HG02970 (cell line): Measurements from ENCODE around the gene GPR68.
"Not testable (repeated sequence)": the region's sequence is repeated elsewhere in the genome, so short reads cannot be mapped to it uniquely, and the experiment has no call there.

Experiments
- ATAC-seq: cut with Tn5 transposase; IDR thresholded peaks from one replicate; pipeline ENCODE4 v1.9.1; 2021; ENCODE audit warnings: mild to moderate bottlenecking, moderate library complexity, moderate number of reproducible peaks; ENCODE audit not compliant: unreplicated experiment, low FRiP score

GPR68 gene

DNA sequence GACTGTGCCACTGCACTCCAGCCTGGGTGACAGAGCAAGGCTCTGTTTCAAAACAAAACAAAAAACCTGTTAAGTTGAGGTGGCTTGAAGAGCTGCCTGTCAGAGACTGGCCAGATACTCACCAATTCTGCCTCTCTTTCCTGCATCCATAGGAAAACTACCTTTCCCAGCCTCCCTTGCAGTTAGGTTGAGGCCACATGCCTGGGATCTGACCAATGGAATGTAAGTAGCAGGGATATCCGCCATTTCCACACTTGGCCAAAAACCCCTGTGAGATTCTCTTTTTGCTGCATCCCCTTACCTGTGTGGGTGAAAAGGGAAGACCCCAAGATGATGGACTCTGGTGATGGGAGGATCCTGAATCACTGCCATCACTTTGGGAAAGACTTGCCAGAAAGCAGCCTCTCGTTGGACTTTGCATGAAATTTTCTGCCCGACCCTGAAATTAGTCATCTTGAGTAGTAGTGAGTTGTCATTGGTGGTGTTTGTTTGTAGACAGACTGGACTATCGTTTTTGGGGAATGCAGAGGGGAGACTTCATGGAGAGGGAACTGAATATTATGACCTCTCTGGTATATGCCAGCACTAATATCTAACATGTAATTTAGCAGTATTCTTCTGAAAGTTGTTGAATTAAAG, 14.0 kb downstream of the GPR68 start:
- no peak for ATAC-seq

DNA sequence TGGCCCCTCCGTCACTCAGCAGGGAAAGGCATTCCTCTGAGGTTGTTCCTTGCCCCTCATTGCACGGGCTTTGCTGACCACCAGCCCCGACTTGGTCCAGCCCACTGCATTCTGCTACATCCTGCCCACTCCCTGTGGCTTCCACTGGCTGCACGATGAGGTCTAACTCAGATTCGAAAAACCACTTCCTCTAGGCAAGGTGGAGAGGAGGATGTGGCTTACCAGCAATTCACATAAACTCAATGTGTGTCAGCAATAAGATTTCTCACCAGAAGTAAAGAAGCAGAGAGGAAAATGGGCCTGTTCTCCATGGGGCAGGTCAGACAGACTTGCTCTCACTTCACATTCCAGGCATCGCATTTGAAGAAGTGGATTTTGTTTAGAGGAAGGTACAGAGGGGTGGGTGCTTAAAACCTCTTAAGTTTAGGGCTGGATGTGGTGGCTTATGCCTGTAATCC, 14.7 kb downstream of the GPR68 start:
- ATAC-seq = peak; percentile 49

DNA sequence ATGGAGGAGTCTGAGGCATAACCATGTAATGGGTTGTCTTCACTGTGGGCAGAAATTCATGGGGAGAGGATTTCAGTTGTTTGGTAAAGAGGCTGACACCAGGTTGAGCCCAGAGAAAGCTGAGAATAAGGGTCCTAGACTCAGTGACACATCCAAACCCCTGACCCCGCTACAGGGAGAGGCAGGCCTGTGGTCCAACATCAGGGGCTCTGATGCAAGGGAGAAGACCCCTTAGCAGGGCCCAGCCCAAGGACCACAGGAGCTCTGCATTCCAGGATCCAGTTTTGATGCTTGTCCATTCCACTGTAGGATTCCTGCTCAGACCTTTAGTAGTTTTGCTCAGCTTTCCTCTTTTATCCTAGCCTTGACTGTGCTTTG, 15.5 kb downstream of the GPR68 start:
- ATAC-seq = peak; percentile 8

DNA sequence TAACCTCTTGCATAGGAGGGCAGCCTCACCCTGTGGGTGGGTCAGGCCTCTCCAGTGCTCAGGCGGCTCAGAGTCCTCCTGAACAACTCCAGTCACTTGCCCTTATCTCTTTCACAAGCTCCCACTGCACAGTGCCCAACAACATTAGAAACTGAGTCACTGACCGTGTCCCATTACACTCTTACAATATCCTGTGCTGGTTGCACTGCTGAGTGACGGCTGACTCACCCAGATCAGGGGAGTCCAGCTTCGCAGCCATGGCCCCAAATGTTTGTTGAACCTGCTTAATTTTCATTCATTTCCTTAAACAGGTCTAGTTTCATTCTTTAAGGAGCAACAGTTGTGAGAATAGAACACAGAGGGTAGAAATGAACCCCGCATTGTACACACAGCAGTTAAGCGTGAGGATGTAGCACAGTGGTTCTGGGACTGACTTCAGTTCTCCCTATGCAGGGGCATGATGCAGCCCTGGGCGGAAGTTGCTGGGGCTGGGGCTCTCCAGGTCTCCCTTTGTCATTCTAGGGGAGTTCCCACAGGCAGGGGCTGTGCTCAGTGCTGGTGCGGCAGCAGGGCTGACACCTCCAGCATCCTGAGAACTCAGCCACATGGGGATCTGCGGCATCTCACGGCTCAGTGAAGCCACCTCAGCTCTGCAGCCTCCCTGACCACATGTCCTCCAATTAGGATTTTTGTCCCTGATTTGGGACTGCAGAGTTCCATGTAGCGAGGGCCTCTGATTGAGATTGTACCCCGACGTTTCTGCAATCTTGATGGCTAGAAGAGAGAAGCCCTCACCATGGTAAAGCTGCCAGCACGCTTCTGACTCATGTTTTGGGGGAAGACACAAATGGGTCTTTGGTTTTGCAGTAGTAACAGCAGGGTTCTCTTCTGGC, 16.1 kb downstream of the GPR68 start:
- peak; percentile 70 for ATAC-seq

DNA sequence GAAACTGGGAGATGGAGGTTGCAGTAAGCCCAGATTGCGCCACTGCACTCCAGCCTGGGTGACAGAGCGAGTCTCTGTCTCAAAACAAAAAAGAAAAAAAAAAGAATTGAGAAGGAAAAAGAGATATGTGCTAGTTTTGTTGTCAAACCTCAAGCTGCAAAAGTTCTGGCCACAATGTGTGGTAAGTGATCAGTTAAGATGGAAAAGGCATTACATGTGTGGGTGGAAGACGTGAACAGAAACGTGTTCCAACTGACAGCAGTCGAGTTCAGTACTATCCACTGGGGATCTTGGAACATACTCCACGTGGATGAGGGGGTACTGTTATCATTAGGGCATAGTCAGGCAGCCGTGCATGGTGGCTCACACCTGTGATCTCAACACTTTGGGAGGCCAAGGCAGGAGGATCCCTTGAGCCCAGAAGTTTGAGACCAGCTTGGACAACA, 17.3 kb downstream of the GPR68 start:
- no peak for ATAC-seq

DNA sequence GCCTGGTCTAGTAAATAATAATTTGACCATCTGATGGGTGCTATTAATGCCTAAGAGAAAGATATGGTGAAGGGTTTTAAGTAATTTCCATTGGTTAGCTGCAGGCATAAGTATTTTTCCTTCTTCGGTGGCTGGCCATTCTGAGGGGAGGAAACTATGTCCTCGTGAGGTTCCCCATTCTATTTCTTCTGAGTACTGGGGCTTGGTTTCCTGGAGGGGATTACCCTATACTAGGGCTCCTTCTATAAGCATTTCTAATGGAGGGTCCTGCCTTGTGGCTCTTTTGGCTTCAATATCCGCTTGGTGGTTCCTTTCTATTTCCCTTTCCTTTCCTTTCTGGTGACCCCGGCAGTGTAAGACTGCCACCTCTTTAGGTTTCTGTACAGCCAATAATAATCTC, 18.1 kb downstream of the GPR68 start:
- not testable (repeated sequence) for ATAC-seq

DNA sequence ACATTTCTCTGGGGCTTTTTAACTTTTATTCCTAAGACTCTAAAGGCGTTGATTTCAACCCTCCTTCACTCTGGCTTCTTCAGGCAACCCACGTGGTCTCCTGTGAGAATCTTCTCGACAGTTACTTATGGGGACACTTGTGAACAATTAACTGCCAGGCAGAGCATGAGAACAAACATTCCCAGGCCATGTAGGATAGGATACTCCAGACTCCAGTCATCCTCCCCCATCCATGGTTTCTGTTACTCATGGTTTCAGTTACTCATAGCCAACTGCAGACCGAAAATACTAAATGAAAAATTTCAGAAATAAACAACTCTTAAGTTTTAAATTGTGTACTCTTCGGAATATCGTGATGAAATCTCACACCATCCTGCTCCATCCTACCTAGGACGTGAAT, 19.5 kb downstream of the GPR68 start:
- no peak for ATAC-seq

DNA sequence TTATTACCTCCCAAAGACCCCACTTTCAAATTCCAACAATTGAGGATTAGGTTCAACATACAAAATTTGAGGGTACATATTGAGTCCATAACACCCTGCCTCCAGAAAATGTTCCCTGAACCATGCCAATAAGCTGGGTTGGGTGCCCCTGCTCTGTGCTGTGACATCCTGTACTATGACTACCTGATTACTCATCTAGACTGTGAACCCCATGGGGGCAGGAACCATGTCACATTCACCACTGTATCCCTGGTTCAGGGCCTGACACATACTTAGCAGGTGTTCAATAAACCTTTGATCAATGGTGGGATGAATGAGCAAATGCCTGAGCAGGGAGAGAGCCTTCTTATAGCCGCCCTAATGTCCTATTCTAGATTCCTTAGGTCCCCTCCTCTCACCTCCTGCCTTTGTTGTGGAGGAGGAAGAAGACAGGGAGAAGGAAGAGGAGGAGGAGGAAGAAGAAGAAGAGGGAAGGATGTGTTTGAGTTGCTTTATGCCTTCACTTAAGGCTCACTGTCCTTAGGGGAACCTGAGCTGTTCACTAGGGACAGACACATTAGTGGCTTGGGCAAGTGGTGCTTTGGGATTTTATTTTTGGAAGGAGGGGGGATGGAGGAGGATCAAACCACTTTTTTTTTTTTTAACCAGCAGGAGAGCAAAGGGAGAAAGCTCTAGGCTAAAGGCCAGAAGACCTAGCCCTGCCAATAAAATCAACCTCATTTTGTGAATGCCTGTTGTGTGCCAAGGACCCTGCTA, 21.3 kb downstream of the GPR68 start:
- ATAC-seq = no peak

DNA sequence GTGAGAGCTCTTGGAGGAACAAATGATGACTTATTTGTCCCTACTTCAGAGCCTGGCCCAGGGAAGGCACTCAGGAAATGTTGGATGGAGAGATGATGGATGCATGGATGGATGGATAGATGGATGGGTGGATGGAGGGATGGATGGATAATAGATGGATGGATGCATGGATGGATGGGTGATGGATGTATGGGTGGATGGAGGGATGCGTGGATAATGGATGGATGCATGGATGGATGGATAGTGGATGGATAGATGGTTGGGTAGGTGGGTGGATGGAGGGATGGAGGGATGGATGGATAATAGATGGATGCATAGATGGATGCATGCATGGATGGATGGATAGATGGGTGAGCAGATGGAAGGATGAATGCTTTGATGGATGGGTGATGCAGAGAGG, 23.2 kb downstream of the GPR68 start:
- no peak for ATAC-seq

DNA sequence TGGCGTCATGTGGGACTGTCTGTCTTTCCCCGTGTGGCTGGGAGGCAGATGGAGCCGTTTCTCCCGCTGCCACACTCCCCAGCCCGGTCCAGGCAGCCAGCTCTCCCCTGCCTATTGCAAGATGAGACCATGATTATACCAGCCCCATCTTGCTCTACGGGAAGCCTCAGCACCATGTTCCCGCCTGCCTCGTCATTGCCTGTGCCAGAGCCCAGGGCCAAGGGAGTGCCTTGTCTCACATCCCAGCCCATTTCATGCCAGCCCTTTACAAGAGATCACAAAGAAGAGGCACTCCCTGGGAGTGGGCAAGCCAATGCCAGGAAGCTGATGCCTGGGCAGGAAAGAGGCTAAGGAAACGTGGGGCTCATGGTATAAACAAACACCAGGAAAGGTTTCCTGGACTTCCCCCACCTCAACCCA, 23.9 kb downstream of the GPR68 start:
- no peak for ATAC-seq

DNA sequence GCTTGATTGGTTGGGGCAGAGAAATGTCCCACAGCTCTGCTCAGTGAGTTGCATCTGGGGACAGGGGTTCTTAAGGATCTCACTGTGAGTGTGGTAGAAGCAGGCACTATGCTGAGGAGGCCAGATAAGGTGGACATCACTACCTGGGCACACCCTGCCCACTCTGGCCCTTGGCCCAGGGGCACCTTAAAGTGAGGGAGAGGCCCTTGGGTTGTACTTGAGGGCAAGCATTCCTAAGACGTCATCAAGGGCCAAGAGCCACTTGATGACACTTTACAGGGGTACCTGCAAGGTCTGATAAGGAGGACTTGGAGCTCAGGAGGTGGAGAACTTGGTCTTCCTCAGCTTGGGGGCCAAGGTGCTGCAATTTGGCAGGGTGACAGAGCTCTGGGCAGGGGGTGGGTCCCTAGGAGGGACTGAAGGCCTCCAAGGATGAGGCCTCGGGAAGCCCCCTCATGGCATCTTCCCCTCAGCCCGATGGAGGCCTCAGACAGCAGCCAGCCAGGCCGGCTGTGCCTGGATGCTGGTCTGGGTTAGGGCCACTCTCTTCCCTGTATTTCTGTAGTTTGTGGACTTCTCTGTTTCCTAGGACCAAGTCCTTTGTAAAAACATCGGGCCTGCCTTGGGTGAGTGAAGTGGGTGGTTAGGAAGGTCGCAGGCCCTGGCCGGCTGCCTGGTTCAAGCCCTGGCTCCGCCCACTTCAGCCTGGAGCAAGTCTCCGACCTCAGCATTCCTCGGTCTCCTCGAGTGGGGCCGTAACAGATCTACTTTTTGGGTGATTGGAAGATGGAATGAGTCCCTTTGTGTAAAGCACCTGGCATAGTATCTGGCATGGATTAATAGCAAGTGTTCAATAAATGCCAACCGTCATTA, 24.8 kb downstream of the GPR68 start:
- ATAC-seq = no peak

DNA sequence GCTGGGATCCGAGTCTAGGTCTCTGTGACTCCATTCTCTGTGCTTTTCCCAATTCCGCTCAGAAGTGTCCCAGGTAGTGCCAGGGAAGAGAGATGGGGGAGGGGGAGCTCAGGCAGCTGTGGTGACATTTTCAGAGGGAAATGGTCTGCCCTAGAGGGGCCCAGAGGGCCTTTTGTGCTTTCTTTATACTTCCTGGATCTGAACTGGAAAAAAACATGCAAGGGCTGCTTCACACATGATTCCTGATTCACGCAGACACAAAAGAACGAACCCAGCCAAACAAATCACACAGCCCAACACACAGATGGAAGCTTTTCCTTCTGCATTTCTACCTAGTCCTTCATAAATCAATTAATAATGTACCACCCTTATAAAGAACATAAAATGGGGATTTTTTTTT, 26.5 kb downstream of the GPR68 start:
- ATAC-seq = no peak

DNA sequence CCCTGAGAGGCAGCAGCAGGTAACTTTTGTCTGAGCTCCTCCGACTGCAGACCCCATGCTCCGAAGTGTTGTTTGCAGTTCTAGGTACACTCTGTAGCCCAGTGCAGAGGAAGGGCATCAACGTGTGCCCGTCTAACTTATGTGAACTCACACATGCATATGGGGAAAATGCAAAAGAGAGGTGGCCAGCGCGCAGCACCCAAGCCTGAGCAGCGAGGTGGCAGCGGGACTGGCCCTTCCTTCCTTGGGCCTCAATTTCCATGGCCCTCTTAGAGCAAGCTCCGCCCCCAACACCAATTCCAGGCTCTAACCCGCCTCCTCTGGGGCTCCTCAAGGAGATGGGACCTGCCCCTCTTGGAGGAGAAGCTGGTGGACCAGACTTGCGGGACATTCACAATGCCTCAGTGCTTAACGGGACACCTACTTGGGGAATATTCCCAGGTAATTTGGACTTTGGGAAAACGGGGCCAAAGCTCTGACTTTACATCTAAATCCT, 27.7 kb downstream of the GPR68 start:
- no peak for ATAC-seq

DNA sequence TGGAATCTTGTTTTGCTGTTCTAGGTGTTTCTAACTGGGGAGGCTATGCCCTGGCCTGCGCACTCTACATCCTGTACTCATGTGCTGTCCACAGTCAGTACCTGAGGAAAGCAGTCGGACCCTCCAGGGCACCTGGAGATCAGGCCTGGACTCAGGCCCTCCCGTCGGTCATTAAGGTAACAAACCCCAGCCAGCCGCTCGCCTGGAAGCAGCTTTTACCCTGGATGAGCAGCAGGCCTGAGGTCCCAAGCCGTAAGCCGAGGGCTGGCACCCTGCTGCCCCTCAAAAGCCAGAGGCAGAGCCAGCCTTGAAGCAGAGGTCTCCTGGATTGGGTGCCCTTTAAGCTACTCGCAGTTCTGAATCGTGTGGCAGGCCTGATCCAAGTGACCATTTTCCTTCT, 29.1 kb downstream of the GPR68 start:
- ATAC-seq = no peak

DNA sequence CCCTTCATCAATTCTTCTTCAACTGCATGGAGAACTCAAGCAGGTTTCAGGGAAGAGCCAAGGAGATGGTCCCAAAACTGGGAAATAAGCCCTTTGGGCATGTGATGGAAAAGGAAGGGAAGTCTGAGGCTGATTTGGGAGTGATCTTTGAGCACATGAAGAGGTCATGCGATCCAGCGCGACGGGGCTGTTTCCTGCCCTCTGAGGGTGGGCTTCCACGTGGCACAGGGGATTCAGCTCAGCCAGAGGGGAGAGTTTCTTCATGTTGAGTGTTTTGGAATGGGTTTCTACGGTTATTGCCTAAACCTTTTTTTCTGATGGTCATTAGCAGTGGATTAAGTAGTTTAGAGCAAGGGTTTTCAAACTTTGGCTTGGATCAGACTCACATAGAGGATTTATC, 30.2 kb downstream of the GPR68 start:
- no peak for ATAC-seq

DNA sequence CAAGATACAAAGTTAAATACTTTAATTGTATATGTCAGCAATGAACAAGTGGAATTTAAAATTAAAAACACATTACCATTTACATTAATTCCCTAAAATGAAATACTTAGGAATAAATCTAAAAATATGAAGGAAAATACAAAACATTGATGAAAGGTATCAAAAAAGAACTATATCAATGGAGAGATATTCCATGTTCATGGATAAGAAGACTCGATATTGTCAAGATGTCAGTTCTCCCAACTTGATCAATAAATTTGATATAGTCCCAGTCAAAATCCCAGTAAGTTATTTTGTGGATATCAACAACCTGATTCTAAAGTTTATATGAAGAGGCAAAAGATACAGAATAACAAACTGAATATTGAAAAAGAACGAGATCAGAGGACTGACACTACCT, 33.5 kb downstream of the GPR68 start:
- no peak for ATAC-seq

DNA sequence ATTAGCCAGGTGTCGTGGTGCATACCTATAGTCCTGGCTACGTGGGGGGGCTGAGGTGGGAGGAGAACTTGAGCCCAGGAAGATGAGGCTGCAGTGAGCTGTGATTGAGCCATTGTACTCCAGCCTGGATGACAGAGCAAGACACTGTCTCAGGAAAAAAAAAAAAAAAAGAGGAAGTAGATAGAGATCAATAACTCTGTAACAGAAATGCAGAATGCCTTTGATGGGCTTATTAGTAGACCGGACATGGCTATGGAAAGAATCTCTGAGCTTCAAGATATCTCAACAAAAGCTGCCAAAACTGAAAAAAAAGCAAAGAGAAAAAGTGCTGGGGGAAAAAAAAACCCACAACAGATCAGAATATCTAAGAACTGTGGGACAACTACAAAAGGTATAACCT, 37.5 kb downstream of the GPR68 start:
- no peak for ATAC-seq

DNA sequence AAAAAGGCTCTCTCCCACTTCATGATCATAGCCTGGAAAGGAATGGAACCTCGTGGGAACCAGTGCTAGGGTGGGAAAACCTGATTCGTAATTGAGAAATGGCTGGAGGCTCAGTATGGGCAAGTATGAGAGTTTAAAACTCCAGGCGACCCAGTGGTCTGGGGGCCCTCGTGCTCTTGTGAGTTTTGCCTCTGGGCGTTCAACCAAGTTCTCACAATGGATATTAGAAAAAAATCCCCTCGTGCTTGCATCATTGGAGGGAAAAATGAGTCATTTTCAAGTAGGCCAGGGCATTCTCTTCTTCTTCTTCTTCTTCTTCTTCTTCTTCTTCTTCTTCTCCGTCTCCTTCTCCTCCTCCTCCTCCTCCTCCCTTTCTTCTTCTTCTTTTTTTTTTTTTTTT, 39.0 kb downstream of the GPR68 start:
- no peak for ATAC-seq

DNA sequence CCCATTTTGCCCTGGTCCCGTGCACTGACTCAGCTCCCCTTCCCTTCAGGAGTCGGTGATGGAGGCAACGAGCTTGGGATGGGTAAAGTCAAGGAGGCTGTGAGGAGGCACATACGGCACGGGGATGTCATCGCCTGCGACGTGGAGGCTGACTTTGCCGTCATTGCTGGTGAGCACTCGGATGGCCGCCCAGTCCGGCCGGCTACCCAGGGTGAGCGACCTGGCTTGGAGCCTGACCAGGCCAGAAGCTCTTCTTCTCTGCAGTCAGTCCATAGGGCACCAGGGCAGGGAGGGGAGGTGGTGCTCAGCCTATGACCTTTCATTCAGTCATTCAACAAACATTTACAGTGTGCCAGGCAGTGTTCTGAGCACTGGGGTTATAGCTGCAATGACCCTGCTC, 39.8 kb downstream of the GPR68 start:
- ATAC-seq = no peak
